Fibroblast of the aortic adventitia (primary cell): Measurements from ENCODE around the gene EID3. TPM values are rescaled to one million over a fixed set of nuclear protein-coding genes. Genes with fewer than 3 reads are reported as not detected.

Source experiments
- DNase-seq: peaks from one replicate; pipeline ENCODE4 v3.0.0-alpha.2; 2010; ENCODE audit warnings: low read depth
- H3K4me3 ChIP-seq: 2 replicates; pipeline ENCODE4 v1.5.1; 2011; ENCODE audit warnings: low read depth, mild to moderate bottlenecking, control low read depth, low read length, moderate library complexity
- CTCF ChIP-seq: IDR thresholded peaks from 2 replicates; pipeline ENCODE4 v1.5.1; 2011; ENCODE audit warnings: mild to moderate bottlenecking, low read length, control low read depth, inconsistent platforms; ENCODE audit not compliant: insufficient read depth
- total RNA-seq: library from RNA; depleted of rRNA; stranded (reverse); fragments of >200 nt; gene quantifications from 2 replicates; pipeline ENCODE4 v1.2.3, GENCODE V29; 2012; ENCODE audit warnings: low replicate concordance

EID3 gene
- total RNA-seq, 1 donor, result 14.9 TPM

GRCh38 chr12:104295954-104296353 lies 7.6 kb upstream of the EID3 start:
- no peak for TF ChIP-seq CTCF
- H3K4me3 ChIP-seq, result peak overlapping the region; percentile 48
- DNase-seq, result peak; percentile 42

GRCh38 chr12:104296718-104297117 lies 6.8 kb upstream of the EID3 start:
- peak overlapping the region; percentile 49 for H3K4me3 ChIP-seq
- peak; percentile 7 for DNase-seq
- TF ChIP-seq CTCF, result no peak

- DNase-seq, result no peak
- no peak for TF ChIP-seq CTCF
- H3K4me3 ChIP-seq, result peak overlapping the region; percentile 0
These were observed 5.9 kb upstream of the EID3 start for GRCh38 chr12:104297477-104298113.

GRCh38 chr12:104299842-104300481 lies 3.6 kb upstream of the EID3 start:
- DNase-seq, result peak; percentile 43
- no peak overlapping the region for H3K4me3 ChIP-seq
- no peak for TF ChIP-seq CTCF

- peak; percentile 52 for DNase-seq
- TF ChIP-seq CTCF, result no peak
- peak overlapping the region; percentile 62 for H3K4me3 ChIP-seq
These were observed 896 bp downstream of the EID3 start for GRCh38 chr12:104304261-104305009.

- DNase-seq, result no peak
- peak overlapping the region; percentile 27 for H3K4me3 ChIP-seq
- no peak for TF ChIP-seq CTCF
These were observed 1.8 kb downstream of the EID3 start for GRCh38 chr12:104305349-104305748.
